T-cell (primary cell): ENCODE data around the gene GPRASP3. TPM values are rescaled to one million over a fixed set of nuclear protein-coding genes. Genes with fewer than 3 reads are reported as not detected.

ENCODE experiments used
- total RNA-seq, 35 experiments: library from RNA in 6 of 35; stranded (reverse) in 6 of 35; fragments of 120-200 nt in 1 of 35; gene quantifications; one replicate each; pipeline versions ENCODE4 v1.2.1 to v1.2.4 and lab custom pipeline; 2013 to 2026

The GPRASP3 gene
- total RNA-seq, 5 donors from 2014 or later (not counting 1 experiment from before 2014, with no cell fraction given), result 1.5 to 3.1 (median 2.7) TPM

Other genes with a start within 250 kb of the GPRASP3 start
- not detected for gene TCP11X2, start 248.9 kb upstream of the GPRASP3 start, total RNA-seq
- not detected for gene TMSB15A, start 204.0 kb upstream of the GPRASP3 start, total RNA-seq
- 10 to 100 TPM; 10.5 to 14.4 (median 12.1) TPM for gene ARMCX5, start 121.2 kb upstream of the GPRASP3 start, total RNA-seq
- gene GPRASP1, start 69.3 kb upstream of the GPRASP3 start, total RNA-seq, result 10 to 100 TPM; 32.6 to 69.1 (median 36.0) TPM
- 1 to 10 TPM; 1.3 to 3.1 (median 1.4) TPM for gene GPRASP2, start 8.3 kb upstream of the GPRASP3 start, total RNA-seq
- gene RAB40AL, start 216.5 kb downstream of the GPRASP3 start, total RNA-seq, result under 1 TPM in 4 of 5 donors, not detected in 1; 0.26 to 0.82 (median 0.39) TPM